SJCRH30 (cell line): ENCODE results near the gene PTH2. TPM values are rescaled to one million over a fixed set of nuclear protein-coding genes. Genes with fewer than 3 reads are reported as not detected.

Experiments
- total RNA-seq: library from RNA; depleted of rRNA; stranded (reverse); fragments of >200 nt; shearing (Covaris generic); gene quantifications from 2 replicates; pipeline ENCODE4 v1.2.3, GENCODE V29; 2014; rRNA removed

The PTH2 gene
- total RNA-seq, 1 experiment from 2014 or later, result not detected

Other genes with a start within 250 kb of the PTH2 start
- 0.33 and 0.40 TPM in 2 replicates for gene SLC6A16, start 98.2 kb downstream of the PTH2 start, total RNA-seq
- not detected in 2 replicates for gene CD37, start 88.0 kb downstream of the PTH2 start, total RNA-seq
- gene TEAD2, start 61.0 kb downstream of the PTH2 start, total RNA-seq, result 72.1 and 72.3 TPM in 2 replicates
- 0.13 and 0.24 TPM in 2 replicates for gene DKKL1, start 59.6 kb downstream of the PTH2 start, total RNA-seq
- gene KASH5, start 35.2 kb downstream of the PTH2 start, total RNA-seq, result not detected in 2 replicates
- not detected in 2 replicates for gene GFY, start 1.9 kb upstream of the PTH2 start, total RNA-seq
- gene SLC17A7, start 18.1 kb upstream of the PTH2 start, total RNA-seq, result 0.18 TPM in 1 of 2 replicates, not detected in the other
- gene PIH1D1, start 28.4 kb upstream of the PTH2 start, total RNA-seq, result 68.4 and 83.4 TPM in 2 replicates
- gene ALDH16A1, start 29.8 kb upstream of the PTH2 start, total RNA-seq, result 11.0 and 12.3 TPM in 2 replicates
- gene FLT3LG, start 50.8 kb upstream of the PTH2 start, total RNA-seq, result 0.61 and 1.0 TPM in 2 replicates
- gene RPL13A, start 64.2 kb upstream of the PTH2 start, total RNA-seq, result 3,376 and 3,926 TPM in 2 replicates
- gene RPS11, start 73.0 kb upstream of the PTH2 start, total RNA-seq, result 2,852 and 3,079 TPM in 2 replicates
- gene FCGRT, start 89.2 kb upstream of the PTH2 start, total RNA-seq, result 25.0 and 26.6 TPM in 2 replicates
- 2.8 and 3.4 TPM in 2 replicates for gene RCN3, start 104.6 kb upstream of the PTH2 start, total RNA-seq
- 54.2 and 66.5 TPM in 2 replicates for gene NOSIP, start 157.1 kb upstream of the PTH2 start, total RNA-seq
- gene PRRG2, start 157.9 kb upstream of the PTH2 start, total RNA-seq, result 0.51 and 0.58 TPM in 2 replicates
- 6.1 and 6.3 TPM in 2 replicates for gene PRR12, start 167.7 kb upstream of the PTH2 start, total RNA-seq
- 7.5 and 7.6 TPM in 2 replicates for gene RRAS, start 216.7 kb upstream of the PTH2 start, total RNA-seq
- gene SCAF1, start 218.8 kb upstream of the PTH2 start, total RNA-seq, result 15.9 and 16.3 TPM in 2 replicates
- 35.1 and 38.6 TPM in 2 replicates for gene IRF3, start 242.4 kb upstream of the PTH2 start, total RNA-seq
- 45.2 and 61.7 TPM in 2 replicates for gene BCL2L12, start 242.5 kb upstream of the PTH2 start, total RNA-seq